GM18873 (cell line): ENCODE measurements around the gene DPF3.

ENCODE experiments used
- ATAC-seq: cut with Tn5 transposase; IDR thresholded peaks from one replicate; pipeline ENCODE4 v1.9.1; 2021; ENCODE audit warnings: mild to moderate bottlenecking, moderate library complexity, moderate number of reproducible peaks; ENCODE audit not compliant: unreplicated experiment, low FRiP score

Gene DPF3

GRCh38 chr14:72726444-72726843 is 167.5 kb downstream of the DPF3 start:
- no peak for ATAC-seq

- no peak for ATAC-seq
Observed at GRCh38 chr14:72723858-72724530, 169.9 kb downstream of the DPF3 start.

- no peak for ATAC-seq
Observed at GRCh38 chr14:72722201-72722785, 171.6 kb downstream of the DPF3 start.

GRCh38 chr14:72721083-72721482 is 172.8 kb downstream of the DPF3 start:
- no peak for ATAC-seq

GRCh38 chr14:72717220-72717619 is 176.7 kb downstream of the DPF3 start:
- ATAC-seq = no peak

GRCh38 chr14:72716476-72716875 is 177.4 kb downstream of the DPF3 start:
- no peak for ATAC-seq

GRCh38 chr14:72715850-72716228 is 178.1 kb downstream of the DPF3 start:
- no peak for ATAC-seq

GRCh38 chr14:72715215-72715849 is 178.6 kb downstream of the DPF3 start:
- ATAC-seq = no peak

GRCh38 chr14:72714871-72715214 is 179.1 kb downstream of the DPF3 start:
- no peak for ATAC-seq

GRCh38 chr14:72714094-72714493 is 179.8 kb downstream of the DPF3 start:
- ATAC-seq = no peak

- no peak for ATAC-seq
Observed at GRCh38 chr14:72711936-72712335, 182.0 kb downstream of the DPF3 start.

GRCh38 chr14:72709916-72710611 is 183.8 kb downstream of the DPF3 start:
- no peak for ATAC-seq

GRCh38 chr14:72708708-72709475 is 185.0 kb downstream of the DPF3 start:
- ATAC-seq = no peak

- no peak for ATAC-seq
Observed at GRCh38 chr14:72708222-72708621, 185.7 kb downstream of the DPF3 start.

- ATAC-seq = no peak
Observed at GRCh38 chr14:72706485-72706884, 187.4 kb downstream of the DPF3 start.

GRCh38 chr14:72704502-72704901 is 189.4 kb downstream of the DPF3 start:
- no peak for ATAC-seq

- ATAC-seq = no peak
Observed at GRCh38 chr14:72701605-72702004, 192.3 kb downstream of the DPF3 start.

- ATAC-seq = no peak
Observed at GRCh38 chr14:72701237-72701565, 192.7 kb downstream of the DPF3 start.

GRCh38 chr14:72700338-72701236 is 193.3 kb downstream of the DPF3 start:
- no peak for ATAC-seq

- ATAC-seq = no peak
Observed at GRCh38 chr14:72699852-72700257, 194.0 kb downstream of the DPF3 start.
